Tibial nerve (tissue), 4 donors: Measurements from ENCODE around the gene IL6ST. TPM values are rescaled to one million over a fixed set of nuclear protein-coding genes. Genes with fewer than 3 reads are reported as not detected.

Experiments used
- DNase-seq, 2 donors: peaks; one replicate each; pipeline ENCODE4 v3.0.0-alpha.2; 2019; ENCODE audit warnings: low spot score in 2 of 2
- H3K27ac ChIP-seq, 4 donors: fragments of 200-600 bp; sonication (generic) in 3 of 4; one replicate each; pipeline ENCODE4 v1.5.1; 2017 to 2019; ENCODE audit warnings: mild to moderate bottlenecking in 1 of 4
- H3K27me3 ChIP-seq, 2 donors: fragments of 200-600 bp; sonication (generic) in 1 of 2; one replicate each; pipeline versions ENCODE4 v1.5.1 to v1.6.0; 2017 to 2019
- H3K36me3 ChIP-seq, 3 donors: fragments of 200-600 bp; sonication (generic); one replicate each; pipeline ENCODE4 v1.5.1; 2018 to 2019
- H3K4me1 ChIP-seq, 4 donors: fragments of 200-600 bp; sonication (generic) in 3 of 4; one replicate each; pipeline ENCODE4 v1.5.1; 2017 to 2019
- H3K4me3 ChIP-seq, 4 donors: fragments of 200-600 bp; sonication (generic) in 3 of 4; one replicate each; pipeline ENCODE4 v1.5.1; 2017 to 2019; ENCODE audit warnings: mild to moderate bottlenecking in 1 of 4, moderate library complexity in 1 of 4
- H3K9me3 ChIP-seq, 4 donors: fragments of 200-600 bp; sonication (generic) in 3 of 4; one replicate each; pipeline ENCODE4 v1.5.1; 2017 to 2019
- EP300 ChIP-seq, 2 donors: sonication (generic); formaldehyde crosslinking; IDR thresholded peaks; one replicate each; pipeline ENCODE4 v1.6.1; 2017; ENCODE audit warnings: antibody characterized with exemption in 2 of 2, mild to moderate bottlenecking in 1 of 2
- POLR2A ChIP-seq, 2 donors: fragments of 450-650 bp; IDR thresholded peaks; one replicate each; pipeline ENCODE4 v1.6.1; 2017; ENCODE audit warnings: antibody characterized with exemption in 2 of 2, mild to moderate bottlenecking in 2 of 2, moderate library complexity in 2 of 2
- WGBS, 2 donors: methylation state at CpG; one replicate each; pipeline ENCODE4 v1.1.5; 2018; 5-methylcytosine and 5-hydroxymethylcytosine counted together
- total RNA-seq, 4 donors: library from RNA; depleted of rRNA; stranded (reverse); fragments of >200 nt; gene quantifications; one replicate each; pipeline ENCODE4 v1.1.0, GENCODE V29; 2016
- TF ChIP-seq, protein P1 (sequence below), 5 experiments: fragments of 200-600 bp in 3 of 5; fragments of 450-650 bp in 2 of 5; sonication (generic) in 3 of 5; IDR thresholded peaks; one replicate each; pipeline ENCODE4 v1.5.1; 2016 to 2019; ENCODE audit warnings: antibody characterized with exemption in 5 of 5, mild to moderate bottlenecking in 3 of 5, moderate library complexity in 2 of 5

IL6ST gene
- total RNA-seq, 4 donors from 2014 or later: 368 to 466 (median 413) TPM

DNA sequence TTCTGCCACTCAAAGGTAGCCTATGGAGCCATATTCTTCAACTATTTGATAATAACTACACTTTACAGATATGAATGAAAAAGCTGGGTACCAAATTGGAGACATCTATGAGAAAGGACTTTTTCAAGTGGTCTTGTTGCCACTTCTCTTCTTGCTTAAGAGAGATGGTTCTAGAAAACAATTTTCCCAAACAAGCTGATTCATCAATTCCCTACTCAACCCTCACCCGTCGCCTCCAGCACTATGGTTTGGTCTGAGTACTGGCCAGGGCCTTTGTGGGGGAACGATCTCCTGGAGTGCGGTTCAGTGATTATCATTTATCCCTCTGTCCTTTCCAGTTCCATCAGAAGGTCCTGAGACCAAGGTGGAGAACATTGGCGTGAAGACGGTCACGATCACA lies 86.8 kb downstream of the IL6ST start:
- Histone ChIP-seq H3K27me3 (no peaks in the 10 kb centered on the region), H3K9me3 (no peaks in the 10 kb centered on the region), H3K4me3 (no peak overlapping the region), H3K27ac (no peak overlapping the region), H3K4me1 (peaks cover 0 to 4% (median 0%) of the 10 kb centered on the region in 4 donors), H3K36me3 (no peaks in the 10 kb centered on the region)
- WGBS, 2 donors: 95 to 99% methylated on average over 7 of the region's 7 CpGs
- DNase-seq: no peak
- TF ChIP-seq, protein P1, sequence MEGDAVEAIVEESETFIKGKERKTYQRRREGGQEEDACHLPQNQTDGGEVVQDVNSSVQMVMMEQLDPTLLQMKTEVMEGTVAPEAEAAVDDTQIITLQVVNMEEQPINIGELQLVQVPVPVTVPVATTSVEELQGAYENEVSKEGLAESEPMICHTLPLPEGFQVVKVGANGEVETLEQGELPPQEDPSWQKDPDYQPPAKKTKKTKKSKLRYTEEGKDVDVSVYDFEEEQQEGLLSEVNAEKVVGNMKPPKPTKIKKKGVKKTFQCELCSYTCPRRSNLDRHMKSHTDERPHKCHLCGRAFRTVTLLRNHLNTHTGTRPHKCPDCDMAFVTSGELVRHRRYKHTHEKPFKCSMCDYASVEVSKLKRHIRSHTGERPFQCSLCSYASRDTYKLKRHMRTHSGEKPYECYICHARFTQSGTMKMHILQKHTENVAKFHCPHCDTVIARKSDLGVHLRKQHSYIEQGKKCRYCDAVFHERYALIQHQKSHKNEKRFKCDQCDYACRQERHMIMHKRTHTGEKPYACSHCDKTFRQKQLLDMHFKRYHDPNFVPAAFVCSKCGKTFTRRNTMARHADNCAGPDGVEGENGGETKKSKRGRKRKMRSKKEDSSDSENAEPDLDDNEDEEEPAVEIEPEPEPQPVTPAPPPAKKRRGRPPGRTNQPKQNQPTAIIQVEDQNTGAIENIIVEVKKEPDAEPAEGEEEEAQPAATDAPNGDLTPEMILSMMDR (IDR thresholded peaks at IDR 0.05): no peak
- TF ChIP-seq EP300 (IDR thresholded peaks at IDR 0.05) (no peak), POLR2A (IDR thresholded peaks at IDR 0.05) (no peak)

- 75 to 76% methylated on average over 4 of the region's 4 CpGs for WGBS, 2 donors
Observed at GRCh38 chr5:55905251-55905650, 89.5 kb downstream of the IL6ST start.

GRCh38 chr5:55904152-55904551 lies 90.6 kb downstream of the IL6ST start:
- H3K4me3 ChIP-seq: no peak overlapping the region
- no peak overlapping the region for H3K27ac ChIP-seq
- no peaks in the 10 kb centered on the region for H3K36me3 ChIP-seq
- H3K27me3 ChIP-seq: no peaks in the 10 kb centered on the region
- H3K4me1 ChIP-seq: peaks cover 0 to 13% (median 0%) of the 10 kb centered on the region in 4 donors
- 63 to 85% methylated on average over 3 of the region's 3 CpGs for WGBS, 2 donors
- TF ChIP-seq POLR2A (IDR thresholded peaks at IDR 0.05): no peak
- TF ChIP-seq EP300 (IDR thresholded peaks at IDR 0.05): no peak
- TF ChIP-seq, protein P1 (IDR thresholded peaks at IDR 0.05): no peak
- no peaks in the 10 kb centered on the region for H3K9me3 ChIP-seq
- DNase-seq: no peak

More at GRCh38 chr5:55905251-55905650, 89.5 kb downstream of the IL6ST start:
- Histone ChIP-seq H3K9me3 (no peaks in the 10 kb centered on the region), H3K4me3 (no peak overlapping the region), H3K27me3 (no peaks in the 10 kb centered on the region), H3K36me3 (no peaks in the 10 kb centered on the region), H3K27ac (no peak overlapping the region), H3K4me1 (peaks cover 0 to 4% (median 0%) of the 10 kb centered on the region in 4 donors)
- TF ChIP-seq, protein P1 (IDR thresholded peaks at IDR 0.05): no peak
- no peak for TF ChIP-seq EP300 (IDR thresholded peaks at IDR 0.05)
- DNase-seq: no peak

- 83 to 88% methylated on average over 19 of the region's 19 CpGs for WGBS, 2 donors
- H3K4me3 ChIP-seq: no peak overlapping the region
- peaks cover 0 to 13% (median 0%) of the 10 kb centered on the region in 4 donors for H3K4me1 ChIP-seq
- H3K27me3 ChIP-seq: no peaks in the 10 kb centered on the region
- H3K36me3 ChIP-seq: no peaks in the 10 kb centered on the region
- no peak for DNase-seq
- no peaks in the 10 kb centered on the region for H3K9me3 ChIP-seq
- no peak overlapping the region for H3K27ac ChIP-seq
- TF ChIP-seq POLR2A (IDR thresholded peaks at IDR 0.05) (no peak), EP300 (IDR thresholded peaks at IDR 0.05) (no peak)
- TF ChIP-seq, protein P1 (IDR thresholded peaks at IDR 0.05): no peak
Observed at GRCh38 chr5:55903121-55903701, 91.6 kb downstream of the IL6ST start.

- no peak overlapping the region for H3K4me3 ChIP-seq
- H3K9me3 ChIP-seq: no peaks in the 10 kb centered on the region
- no peak overlapping the region for H3K27ac ChIP-seq
- peaks cover 0 to 18% (median 0%) of the 10 kb centered on the region in 4 donors for H3K4me1 ChIP-seq
- 92 to 93% methylated on average over 5 of the region's 5 CpGs for WGBS, 2 donors
- no peak for DNase-seq
- no peak for TF ChIP-seq POLR2A (IDR thresholded peaks at IDR 0.05)
- TF ChIP-seq, protein P1 (IDR thresholded peaks at IDR 0.05): no peak
- H3K27me3 ChIP-seq: no peaks in the 10 kb centered on the region
- no peaks in the 10 kb centered on the region for H3K36me3 ChIP-seq
Observed at GRCh38 chr5:55902696-55903095, 92.1 kb downstream of the IL6ST start.
